ENCODE results near the gene CYP2D6. TPM values are rescaled to one million over a fixed set of nuclear protein-coding genes. Genes with fewer than 3 reads are reported as not detected.

CYP2D6 gene
- total and polyA plus RNA-seq, 2 of the 13 experiments (the other 11 are each of a cell fraction or from before 2014, with no cell fraction given), result 1.0 to 3.7 TPM

DNA sequence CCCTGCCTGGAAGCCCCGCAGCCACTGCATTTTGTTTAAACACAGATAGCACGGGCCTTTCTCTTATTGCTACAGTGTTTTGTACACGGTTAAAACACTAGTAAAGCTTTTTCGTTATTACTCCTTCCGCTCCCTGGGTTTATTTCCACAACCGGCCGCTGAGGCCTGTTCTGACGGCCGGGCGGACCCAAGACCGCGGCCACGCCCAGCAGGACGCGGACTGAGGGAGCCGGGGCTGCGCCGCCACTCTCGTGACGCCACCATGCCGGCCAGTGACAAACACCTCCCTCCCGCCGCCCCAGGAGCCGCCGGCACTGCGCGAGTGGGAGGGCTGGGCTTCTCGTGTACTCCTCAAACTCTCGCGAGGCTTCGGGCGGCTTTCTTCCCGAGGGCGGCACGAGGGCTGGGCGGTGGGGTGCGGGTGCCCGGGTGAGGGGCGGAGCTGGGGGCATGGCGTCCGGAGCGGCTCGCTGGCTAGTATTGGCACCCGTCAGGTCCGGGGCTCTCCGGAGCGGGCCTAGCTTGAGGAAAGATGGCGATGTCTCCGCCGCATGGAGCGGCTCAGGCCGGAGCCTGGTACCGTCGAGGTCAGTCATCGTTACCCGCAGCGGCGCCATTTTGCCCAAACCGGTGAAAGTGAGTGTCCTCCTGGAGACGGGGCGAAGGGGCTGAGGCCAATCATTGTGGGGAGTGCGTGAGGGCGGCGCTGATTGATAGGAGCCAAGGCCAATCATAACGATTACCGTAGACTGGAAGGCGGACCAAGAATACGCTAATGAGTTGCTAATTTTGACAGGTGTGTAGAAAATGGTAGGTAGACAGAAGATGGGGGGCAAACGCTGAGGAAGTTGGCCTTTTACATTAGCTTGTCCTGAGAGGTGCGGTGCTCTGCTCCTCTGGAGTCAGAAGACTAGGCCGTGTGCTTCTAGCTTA lies 51.0 kb downstream of the CYP2D6 start, which contains the start of gene SMDT1 (continued):
- TF ChIP-seq, protein P1, sequence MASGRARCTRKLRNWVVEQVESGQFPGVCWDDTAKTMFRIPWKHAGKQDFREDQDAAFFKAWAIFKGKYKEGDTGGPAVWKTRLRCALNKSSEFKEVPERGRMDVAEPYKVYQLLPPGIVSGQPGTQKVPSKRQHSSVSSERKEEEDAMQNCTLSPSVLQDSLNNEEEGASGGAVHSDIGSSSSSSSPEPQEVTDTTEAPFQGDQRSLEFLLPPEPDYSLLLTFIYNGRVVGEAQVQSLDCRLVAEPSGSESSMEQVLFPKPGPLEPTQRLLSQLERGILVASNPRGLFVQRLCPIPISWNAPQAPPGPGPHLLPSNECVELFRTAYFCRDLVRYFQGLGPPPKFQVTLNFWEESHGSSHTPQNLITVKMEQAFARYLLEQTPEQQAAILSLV (CRISPR knock-in tag; IDR thresholded peaks at IDR 0.05; ENCODE audit: borderline replicate concordance), result peak; percentile 74; the same call in 1 of the 2 replicates
- TF ChIP-seq ZNF562 (CRISPR knock-in tag; IDR thresholded peaks at IDR 0.05; ENCODE audit: borderline replicate concordance) (no peak), SOX6 (IDR thresholded peaks at IDR 0.05) (no peak), SOX6 (CRISPR knock-in tag; IDR thresholded peaks at IDR 0.05) (peak; percentile 37; the same call in 1 of the 2 replicates), SIX4 (CRISPR knock-in tag; IDR thresholded peaks at IDR 0.05) (no peak), ZNF670 (CRISPR knock-in tag; IDR thresholded peaks at IDR 0.05; ENCODE audit: borderline replicate concordance) (no peak; the same call in 1 of the 2 replicates), CBX5 (CRISPR knock-in tag; IDR thresholded peaks at IDR 0.05; ENCODE audit: borderline replicate concordance) (no peak; the same call in 1 of the 2 replicates), EEA1 (CRISPR knock-in tag; IDR thresholded peaks at IDR 0.05; ENCODE audit: borderline replicate concordance) (peak; percentile 60), GTF2F1 (IDR thresholded peaks at IDR 0.05; ENCODE audit: low read length) (no peak), ZNF468 (CRISPR knock-in tag; IDR thresholded peaks at IDR 0.05) (no peak), TOPORS (CRISPR knock-in tag; IDR thresholded peaks at IDR 0.05) (no peak), ZNF619 (CRISPR knock-in tag; IDR thresholded peaks at IDR 0.05) (no peak), ASH2L (IDR thresholded peaks at IDR 0.05; ENCODE audit: insufficient read length, low read depth, low read length) (peak; percentile 96), MED1 (CRISPR knock-in tag; IDR thresholded peaks at IDR 0.05) (peak; percentile 76), CCAR2 (optimal IDR thresholded peaks at IDR 0.05; ENCODE audit: low read depth, low read length) (no peak), ZNF878 (CRISPR knock-in tag; IDR thresholded peaks at IDR 0.05) (peak; percentile 77), ZNF292 (CRISPR knock-in tag; IDR thresholded peaks at IDR 0.05; ENCODE audit: borderline replicate concordance, low read depth) (no peak)
- TF ChIP-seq, protein P2, sequence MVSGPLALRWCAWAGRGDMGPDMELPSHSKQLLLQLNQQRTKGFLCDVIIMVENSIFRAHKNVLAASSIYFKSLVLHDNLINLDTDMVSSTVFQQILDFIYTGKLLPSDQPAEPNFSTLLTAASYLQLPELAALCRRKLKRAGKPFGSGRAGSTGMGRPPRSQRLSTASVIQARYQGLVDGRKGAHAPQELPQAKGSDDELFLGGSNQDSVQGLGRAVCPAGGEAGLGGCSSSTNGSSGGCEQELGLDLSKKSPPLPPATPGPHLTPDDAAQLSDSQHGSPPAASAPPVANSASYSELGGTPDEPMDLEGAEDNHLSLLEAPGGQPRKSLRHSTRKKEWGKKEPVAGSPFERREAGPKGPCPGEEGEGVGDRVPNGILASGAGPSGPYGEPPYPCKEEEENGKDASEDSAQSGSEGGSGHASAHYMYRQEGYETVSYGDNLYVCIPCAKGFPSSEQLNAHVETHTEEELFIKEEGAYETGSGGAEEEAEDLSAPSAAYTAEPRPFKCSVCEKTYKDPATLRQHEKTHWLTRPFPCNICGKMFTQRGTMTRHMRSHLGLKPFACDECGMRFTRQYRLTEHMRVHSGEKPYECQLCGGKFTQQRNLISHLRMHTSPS (CRISPR knock-in tag; IDR thresholded peaks at IDR 0.05; ENCODE audit: low read depth), result peak; percentile 23; the same call in 1 of the 2 replicates
- TF ChIP-seq, protein P3, sequence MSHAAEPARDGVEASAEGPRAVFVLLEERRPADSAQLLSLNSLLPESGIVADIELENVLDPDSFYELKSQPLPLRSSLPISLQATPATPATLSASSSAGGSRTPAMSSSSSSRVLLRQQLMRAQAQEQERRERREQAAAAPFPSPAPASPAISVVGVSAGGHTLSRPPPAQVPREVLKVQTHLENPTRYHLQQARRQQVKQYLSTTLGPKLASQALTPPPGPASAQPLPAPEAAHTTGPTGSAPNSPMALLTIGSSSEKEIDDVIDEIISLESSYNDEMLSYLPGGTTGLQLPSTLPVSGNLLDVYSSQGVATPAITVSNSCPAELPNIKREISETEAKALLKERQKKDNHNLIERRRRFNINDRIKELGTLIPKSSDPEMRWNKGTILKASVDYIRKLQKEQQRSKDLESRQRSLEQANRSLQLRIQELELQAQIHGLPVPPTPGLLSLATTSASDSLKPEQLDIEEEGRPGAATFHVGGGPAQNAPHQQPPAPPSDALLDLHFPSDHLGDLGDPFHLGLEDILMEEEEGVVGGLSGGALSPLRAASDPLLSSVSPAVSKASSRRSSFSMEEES (CRISPR knock-in tag; IDR thresholded peaks at IDR 0.05), result peak; percentile 84
- TF ChIP-seq, protein P4, sequence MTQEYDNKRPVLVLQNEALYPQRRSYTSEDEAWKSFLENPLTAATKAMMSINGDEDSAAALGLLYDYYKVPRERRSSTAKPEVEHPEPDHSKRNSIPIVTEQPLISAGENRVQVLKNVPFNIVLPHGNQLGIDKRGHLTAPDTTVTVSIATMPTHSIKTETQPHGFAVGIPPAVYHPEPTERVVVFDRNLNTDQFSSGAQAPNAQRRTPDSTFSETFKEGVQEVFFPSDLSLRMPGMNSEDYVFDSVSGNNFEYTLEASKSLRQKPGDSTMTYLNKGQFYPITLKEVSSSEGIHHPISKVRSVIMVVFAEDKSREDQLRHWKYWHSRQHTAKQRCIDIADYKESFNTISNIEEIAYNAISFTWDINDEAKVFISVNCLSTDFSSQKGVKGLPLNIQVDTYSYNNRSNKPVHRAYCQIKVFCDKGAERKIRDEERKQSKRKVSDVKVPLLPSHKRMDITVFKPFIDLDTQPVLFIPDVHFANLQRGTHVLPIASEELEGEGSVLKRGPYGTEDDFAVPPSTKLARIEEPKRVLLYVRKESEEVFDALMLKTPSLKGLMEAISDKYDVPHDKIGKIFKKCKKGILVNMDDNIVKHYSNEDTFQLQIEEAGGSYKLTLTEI (CRISPR knock-in tag; conservative IDR thresholded peaks at IDR 0.05), result no peak
- TF ChIP-seq, protein P5, sequence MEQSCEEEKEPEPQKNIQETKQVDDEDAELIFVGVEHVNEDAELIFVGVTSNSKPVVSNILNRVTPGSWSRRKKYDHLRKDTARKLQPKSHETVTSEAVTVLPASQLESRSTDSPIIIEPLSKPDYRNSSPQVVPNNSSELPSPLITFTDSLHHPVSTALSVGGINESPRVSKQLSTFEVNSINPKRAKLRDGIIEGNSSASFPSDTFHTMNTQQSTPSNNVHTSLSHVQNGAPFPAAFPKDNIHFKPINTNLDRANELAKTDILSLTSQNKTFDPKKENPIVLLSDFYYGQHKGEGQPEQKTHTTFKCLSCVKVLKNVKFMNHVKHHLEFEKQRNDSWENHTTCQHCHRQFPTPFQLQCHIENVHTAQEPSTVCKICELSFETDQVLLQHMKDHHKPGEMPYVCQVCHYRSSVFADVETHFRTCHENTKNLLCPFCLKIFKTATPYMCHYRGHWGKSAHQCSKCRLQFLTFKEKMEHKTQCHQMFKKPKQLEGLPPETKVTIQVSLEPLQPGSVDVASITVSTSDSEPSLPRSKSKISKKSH (CRISPR knock-in tag; IDR thresholded peaks at IDR 0.05; ENCODE audit: borderline replicate concordance), result peak; percentile 79; the same call in 1 of the 2 replicates

All from HepG2 (cell line).